OCI-LY7 (cell line): Measurements from ENCODE around the gene SCTR. TPM values are rescaled to one million over a fixed set of nuclear protein-coding genes. Genes with fewer than 3 reads are reported as not detected.
A peak's percentile ranks its signal among the peaks of the same experiment; 100 is the strongest.

Experiments used
- BruUV-seq: library from RNA; stranded (reverse); fragments of 400-500 nt; replicated peaks from 2 replicates; lab custom pipeline; 2021; lab: Mats Ljungman, UMichigan
- CTCF ChIA-PET: fragments of 300-600 bp; sonication (Branson Sonifier 250); formaldehyde crosslinking; loops from one replicate; lab custom pipeline; 2022; ENCODE audit warnings: antibody characterized with exemption; ENCODE audit not compliant: unreplicated experiment; lab: Charles Lee
- POLR2A ChIA-PET: fragments of 300-600 bp; sonication (Branson Sonifier 250); formaldehyde crosslinking; loops from one replicate; lab custom pipeline; 2022; ENCODE audit warnings: antibody characterized with exemption; lab: Charles Lee
- DNase-seq: peaks from one replicate; pipeline ENCODE4 v3.0.0-alpha.2; 2015; ENCODE audit warnings: low spot score
- H2AFZ ChIP-seq: fragments of 200-600 bp; sonication (generic), shearing (Covaris generic); 2 replicates; pipeline ENCODE4 v1.6.1; 2014; ENCODE audit warnings: mild to moderate bottlenecking, antibody characterized with exemption, low read length, moderate library complexity
- H3K27ac ChIP-seq: fragments of 200-600 bp; sonication (generic); 2 replicates; pipeline ENCODE4 v1.5.1; 2014; ENCODE audit warnings: mixed run types, low read depth, mild to moderate bottlenecking, moderate library complexity, low read length, inconsistent platforms; ENCODE audit not compliant: poor library complexity, severe bottlenecking
- H3K36me3 ChIP-seq: fragments of 200-600 bp; sonication (generic); 2 replicates; pipeline ENCODE4 v1.6.1; 2014; ENCODE audit warnings: mild to moderate bottlenecking, antibody characterized with exemption, low read length, moderate library complexity, mixed read lengths; ENCODE audit not compliant: insufficient read depth
- H3K4me1 ChIP-seq: fragments of 200-600 bp; sonication (generic); 2 replicates; pipeline ENCODE4 v1.5.1; 2014; ENCODE audit warnings: mild to moderate bottlenecking, low read length; ENCODE audit not compliant: insufficient read depth, poor library complexity, severe bottlenecking
- H3K4me2 ChIP-seq: fragments of 200-600 bp; sonication (generic); 2 replicates; pipeline ENCODE4 v1.6.1; 2014; ENCODE audit warnings: mild to moderate bottlenecking, low read length
- H3K4me3 ChIP-seq: fragments of 200-600 bp; sonication (generic); 2 replicates; pipeline ENCODE4 v1.5.1; 2014; ENCODE audit warnings: mild to moderate bottlenecking, low read depth, low read length; ENCODE audit not compliant: poor library complexity, severe bottlenecking
- H3K79me2 ChIP-seq: fragments of 200-600 bp; sonication (generic); 2 replicates; pipeline ENCODE4 v1.6.1; 2016; ENCODE audit warnings: low read depth, mild to moderate bottlenecking, low read length, moderate library complexity, mixed read lengths; ENCODE audit not compliant: insufficient read depth
- H3K9me2 ChIP-seq: fragments of 200-600 bp; sonication (generic); 2 replicates; pipeline ENCODE4 v1.6.1; 2016; ENCODE audit warnings: mild to moderate bottlenecking, low read length, mixed read lengths; ENCODE audit not compliant: insufficient read depth
- H3K9me3 ChIP-seq: fragments of 200-600 bp; sonication (generic); 2 replicates; pipeline ENCODE4 v1.6.1; 2014; ENCODE audit warnings: mild to moderate bottlenecking, mixed run types, low read length, mixed read lengths
- H4K20me1 ChIP-seq: fragments of 200-600 bp; sonication (generic); 2 replicates; pipeline ENCODE4 v1.6.1; 2014; ENCODE audit warnings: mild to moderate bottlenecking, antibody characterized with exemption, low read length, moderate library complexity, mixed read lengths; ENCODE audit not compliant: insufficient read depth
- EZH2phosphoT487 ChIP-seq: fragments of 200-600 bp; sonication (generic); IDR thresholded peaks from 2 replicates; pipeline ENCODE4 v1.6.1; 2018; ENCODE audit warnings: low read depth, borderline replicate concordance, mild to moderate bottlenecking, mixed run types, antibody characterized with exemption, low read length, moderate library complexity, mixed read lengths
- intact Hi-C: fragments of 100-400 bp; cut with micrococcal nuclease; formaldehyde crosslinking; loops from one replicate; pipeline ENCODE4 v1.10.0; 2022; ENCODE audit not compliant: unreplicated experiment
- total RNA-seq, 2 experiments: library from RNA; depleted of rRNA in 1 of 2; stranded (reverse); fragments of >200 nt in 1 of 2; shearing (Covaris generic) in 1 of 2; gene quantifications; 2 replicates each; pipeline ENCODE4 v1.2.3, GENCODE V29; 2014 to 2022
- TF ChIP-seq, protein P1 (sequence below): fragments of 200-600 bp; sonication (generic); conservative IDR thresholded peaks from 2 replicates; pipeline ENCODE4 v1.5.1; 2014; ENCODE audit warnings: mild to moderate bottlenecking, antibody characterized with exemption, low read length, moderate library complexity, mixed read lengths

SCTR gene
- total RNA-seq, 2 experiments from 2014 or later: not detected

DNA sequence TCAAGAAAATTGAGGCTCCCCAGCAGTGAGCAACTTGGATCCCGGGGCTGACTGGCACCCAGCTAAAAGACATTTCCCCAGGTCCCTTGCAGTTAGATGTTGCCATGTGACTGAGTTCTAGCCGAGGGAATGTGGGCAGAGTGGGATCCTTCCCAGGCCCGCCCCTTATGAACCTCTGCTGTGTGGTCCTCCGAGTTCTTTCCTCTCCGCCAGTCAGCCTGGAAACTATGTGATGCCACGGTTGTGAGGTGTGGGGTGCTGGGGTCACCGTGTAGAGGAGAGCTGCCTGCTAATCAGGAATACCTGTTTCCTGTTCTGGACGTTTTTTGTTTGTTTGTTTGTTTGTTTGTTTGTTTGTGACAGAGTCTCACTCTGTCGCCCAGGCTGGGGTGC is 47.2 kb downstream of the SCTR start:
- Histone ChIP-seq H3K36me3 (no peaks in the 10 kb centered on the region), H3K4me3 (no peak overlapping the region), H4K20me1 (no peaks in the 10 kb centered on the region), H3K4me1 (peaks cover 3% of the 10 kb centered on the region), H2AFZ (no peak overlapping the region), H3K27ac (no peak overlapping the region), H3K79me2 (no peaks in the 10 kb centered on the region), H3K9me2 (no peaks in the 10 kb centered on the region), H3K9me3 (no peaks in the 10 kb centered on the region), H3K4me2 (no peak overlapping the region)
- ChIA-PET POLR2A (interaction anchor here (0.6 to 0.8 kb wide), 2 partner anchors 10 to 92 kb away, joined by 3 read pairs; no protein-coding TSS in a partner anchor), CTCF (interaction anchor here (0.8 to 2.5 kb wide), 6 partner anchors 8 to 165 kb away, joined by 3 to 8 read pairs (median 6); no protein-coding TSS in a partner anchor)
- BruUV-seq: no TSS peak
- DNase-seq: no peak
- TF ChIP-seq EZH2phosphoT487: no peak
- TF ChIP-seq, protein P1, sequence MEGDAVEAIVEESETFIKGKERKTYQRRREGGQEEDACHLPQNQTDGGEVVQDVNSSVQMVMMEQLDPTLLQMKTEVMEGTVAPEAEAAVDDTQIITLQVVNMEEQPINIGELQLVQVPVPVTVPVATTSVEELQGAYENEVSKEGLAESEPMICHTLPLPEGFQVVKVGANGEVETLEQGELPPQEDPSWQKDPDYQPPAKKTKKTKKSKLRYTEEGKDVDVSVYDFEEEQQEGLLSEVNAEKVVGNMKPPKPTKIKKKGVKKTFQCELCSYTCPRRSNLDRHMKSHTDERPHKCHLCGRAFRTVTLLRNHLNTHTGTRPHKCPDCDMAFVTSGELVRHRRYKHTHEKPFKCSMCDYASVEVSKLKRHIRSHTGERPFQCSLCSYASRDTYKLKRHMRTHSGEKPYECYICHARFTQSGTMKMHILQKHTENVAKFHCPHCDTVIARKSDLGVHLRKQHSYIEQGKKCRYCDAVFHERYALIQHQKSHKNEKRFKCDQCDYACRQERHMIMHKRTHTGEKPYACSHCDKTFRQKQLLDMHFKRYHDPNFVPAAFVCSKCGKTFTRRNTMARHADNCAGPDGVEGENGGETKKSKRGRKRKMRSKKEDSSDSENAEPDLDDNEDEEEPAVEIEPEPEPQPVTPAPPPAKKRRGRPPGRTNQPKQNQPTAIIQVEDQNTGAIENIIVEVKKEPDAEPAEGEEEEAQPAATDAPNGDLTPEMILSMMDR: no peak
- intact Hi-C loops: loop anchor here (2.0 kb wide), 1 partner anchor 594 kb away; no protein-coding TSS in a partner anchor

DNA sequence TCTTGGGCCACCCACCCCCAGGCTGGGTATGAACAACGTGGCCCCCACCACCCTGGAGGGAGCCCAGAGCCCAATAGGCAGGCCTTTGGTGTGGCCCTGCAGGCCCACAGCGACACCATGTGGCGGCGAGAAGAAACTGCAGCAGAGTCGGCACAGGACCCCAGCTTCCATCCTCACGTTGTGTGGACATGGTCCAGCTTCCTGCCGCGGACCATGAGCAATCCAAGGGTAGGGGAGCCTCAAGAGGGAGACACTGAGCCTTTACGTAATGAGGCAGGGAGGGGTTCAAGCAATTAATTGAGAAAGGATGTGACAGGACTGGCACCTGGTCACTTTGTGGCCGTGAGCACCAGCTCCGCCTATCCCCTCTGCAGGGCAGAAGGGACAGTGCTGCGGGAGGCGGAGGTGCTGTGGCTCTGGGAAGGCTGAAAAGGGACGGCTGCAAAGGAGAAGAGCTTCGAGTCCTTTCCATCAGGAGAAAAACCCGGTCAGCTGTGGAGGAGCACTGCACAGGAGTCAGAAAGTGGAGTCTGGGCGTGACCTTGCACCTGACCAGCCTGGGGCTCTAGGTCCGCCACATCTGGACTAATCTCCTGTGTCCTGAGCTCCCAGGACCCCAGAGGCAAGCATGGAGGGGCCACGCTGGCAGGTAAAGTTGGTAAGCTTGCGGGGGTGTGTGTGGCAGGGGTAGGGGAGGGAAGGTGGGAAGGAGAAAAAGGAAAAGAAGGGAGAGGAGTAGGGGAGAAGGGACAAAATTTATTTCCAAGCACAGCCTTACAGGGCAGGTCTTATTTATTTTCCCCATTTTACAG is 47.8 kb downstream of the SCTR start:
- Histone ChIP-seq H3K36me3 (no peaks in the 10 kb centered on the region), H3K9me2 (no peaks in the 10 kb centered on the region), H3K9me3 (no peaks in the 10 kb centered on the region), H4K20me1 (no peaks in the 10 kb centered on the region), H3K4me3 (no peak overlapping the region), H3K27ac (no peak overlapping the region), H3K79me2 (no peaks in the 10 kb centered on the region), H3K4me2 (peak overlapping the region; percentile 39; the same call in 1 of the 2 replicates), H2AFZ (no peak overlapping the region), H3K4me1 (peaks cover 3% of the 10 kb centered on the region)
- no peak for TF ChIP-seq EZH2phosphoT487
- TF ChIP-seq, protein P1: peak; percentile 98
- ChIA-PET CTCF (interaction anchor here (0.6 to 2.5 kb wide), 9 partner anchors 9 to 1468 kb away, joined by 3 to 8 read pairs (median 4); no protein-coding TSS in a partner anchor), POLR2A (interaction anchor here (0.8 to 1.3 kb wide), 2 partner anchors 11 to 13 kb away, joined by 3 read pairs; no protein-coding TSS in a partner anchor)
- intact Hi-C loops: loop anchor here (1.0 to 2.0 kb wide), 3 partner anchors 69 to 594 kb away; no protein-coding TSS in a partner anchor
- DNase-seq: peak; percentile 68
- no TSS peak for BruUV-seq
